Gastroesophageal sphincter (tissue), 4 donors: ENCODE measurements around the gene VPS8. TPM values are rescaled to one million over a fixed set of nuclear protein-coding genes. Genes with fewer than 3 reads are reported as not detected.

Source experiments
- ATAC-seq: fragments of 150-250 bp; one replicate; pipeline ENCODE4 v1.9.1; 2016; ENCODE audit warnings: mild to moderate bottlenecking, moderate library complexity
- H3K27ac ChIP-seq, 4 donors: fragments of 200-600 bp; sonication (generic) in 3 of 4; 1 replicate in 3 of 4; 2 replicates in 1 of 4; pipeline ENCODE4 v1.5.1; 2016 to 2019
- H3K27me3 ChIP-seq: fragments of 200-600 bp; sonication (generic); one replicate; pipeline ENCODE4 v1.5.1; 2019
- H3K36me3 ChIP-seq, 2 donors: fragments of 200-600 bp; sonication (generic); one replicate each; pipeline ENCODE4 v1.5.1; 2019; ENCODE audit warnings: control low read depth in 1 of 2
- H3K4me1 ChIP-seq, 3 donors: fragments of 200-600 bp; sonication (generic); 1 replicate in 2 of 3; 2 replicates in 1 of 3; pipeline ENCODE4 v1.5.1; 2016 to 2019; ENCODE audit warnings: control low read depth in 2 of 3
- H3K4me3 ChIP-seq, 2 donors: fragments of 200-600 bp; sonication (generic); one replicate each; pipeline ENCODE4 v1.5.1; 2019; ENCODE audit warnings: mild to moderate bottlenecking in 1 of 2, moderate library complexity in 1 of 2
- H3K9me3 ChIP-seq, 3 donors: fragments of 200-600 bp; sonication (generic); one replicate each; pipeline ENCODE4 v1.5.1; 2017 to 2019; ENCODE audit warnings: control low read depth in 2 of 3
- EP300 ChIP-seq: sonication (generic); formaldehyde crosslinking; IDR thresholded peaks from one replicate; pipeline ENCODE4 v1.6.1; 2017; ENCODE audit warnings: antibody characterized with exemption, mild to moderate bottlenecking
- POLR2A ChIP-seq, 2 donors: fragments of 450-650 bp; IDR thresholded peaks; one replicate each; pipeline ENCODE4 v1.6.1; 2017; ENCODE audit warnings: antibody characterized with exemption in 2 of 2, mild to moderate bottlenecking in 2 of 2, moderate library complexity in 1 of 2
- POLR2AphosphoS5 ChIP-seq: sonication (generic); formaldehyde crosslinking; IDR thresholded peaks from one replicate; pipeline ENCODE4 v1.6.1; 2017; ENCODE audit warnings: antibody characterized with exemption
- WGBS, 2 donors: methylation state at CpG; one replicate each; pipeline ENCODE4 v1.1.5; 2018; ENCODE audit warnings: low coverage in 1 of 2; 5-methylcytosine and 5-hydroxymethylcytosine counted together
- total RNA-seq, 4 donors: library from RNA; depleted of rRNA; stranded (reverse); fragments of >200 nt; gene quantifications; one replicate each; pipeline ENCODE4 v1.1.0, GENCODE V29; 2016
- TF ChIP-seq, protein P1 (sequence below), 4 experiments: fragments of 200-600 bp in 2 of 4; fragments of 450-650 bp in 2 of 4; sonication (generic) in 1 of 4; IDR thresholded peaks; one replicate each; pipeline ENCODE4 v1.5.1; 2017 to 2019; ENCODE audit warnings: antibody characterized with exemption in 4 of 4, mild to moderate bottlenecking in 2 of 4, moderate library complexity in 2 of 4

VPS8 gene
- total RNA-seq, 4 donors from 2014 or later, result 27.1 to 72.5 (median 40.8) TPM

DNA sequence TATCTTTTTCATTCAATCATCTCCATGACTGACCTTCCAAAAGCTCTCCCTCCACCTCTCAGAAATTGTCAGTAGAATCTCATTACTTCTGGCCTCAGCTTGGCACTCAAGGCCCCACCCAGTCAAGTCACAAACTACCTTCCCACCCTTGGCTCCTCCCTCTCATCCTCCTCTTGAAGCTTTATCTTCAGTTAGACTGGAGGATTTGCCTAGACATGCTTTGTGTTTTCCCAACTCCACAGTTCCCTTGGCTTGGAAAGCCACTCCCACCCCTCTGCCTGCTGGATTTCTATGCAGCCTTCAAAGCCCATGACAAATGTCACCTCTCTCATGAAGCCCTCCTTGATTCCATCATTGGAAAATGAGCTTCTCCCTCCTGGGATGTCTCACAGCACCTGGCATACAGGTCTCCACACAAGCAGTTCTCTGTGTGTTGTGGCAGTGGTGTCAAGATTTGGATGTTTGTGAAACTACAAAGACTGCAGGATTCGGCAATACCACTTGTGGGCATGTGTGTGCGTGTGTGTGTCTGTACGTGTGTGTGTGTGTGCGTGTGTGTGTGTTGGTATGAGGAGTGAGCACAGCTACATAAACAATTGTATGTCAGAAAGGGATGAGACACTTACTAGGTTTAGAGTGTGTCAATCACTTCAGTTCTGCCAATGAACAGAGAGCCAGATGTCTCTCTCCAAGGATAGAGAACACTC is 45.3 kb upstream of the VPS8 start:
- no peak for ATAC-seq
- 75% methylated on average over 4 of the region's 4 CpGs for WGBS, 2 donors
- TF ChIP-seq POLR2AphosphoS5 (no peak), POLR2A (IDR thresholded peaks at IDR 0.05) (no peak), EP300 (no peak)
- TF ChIP-seq, protein P1, sequence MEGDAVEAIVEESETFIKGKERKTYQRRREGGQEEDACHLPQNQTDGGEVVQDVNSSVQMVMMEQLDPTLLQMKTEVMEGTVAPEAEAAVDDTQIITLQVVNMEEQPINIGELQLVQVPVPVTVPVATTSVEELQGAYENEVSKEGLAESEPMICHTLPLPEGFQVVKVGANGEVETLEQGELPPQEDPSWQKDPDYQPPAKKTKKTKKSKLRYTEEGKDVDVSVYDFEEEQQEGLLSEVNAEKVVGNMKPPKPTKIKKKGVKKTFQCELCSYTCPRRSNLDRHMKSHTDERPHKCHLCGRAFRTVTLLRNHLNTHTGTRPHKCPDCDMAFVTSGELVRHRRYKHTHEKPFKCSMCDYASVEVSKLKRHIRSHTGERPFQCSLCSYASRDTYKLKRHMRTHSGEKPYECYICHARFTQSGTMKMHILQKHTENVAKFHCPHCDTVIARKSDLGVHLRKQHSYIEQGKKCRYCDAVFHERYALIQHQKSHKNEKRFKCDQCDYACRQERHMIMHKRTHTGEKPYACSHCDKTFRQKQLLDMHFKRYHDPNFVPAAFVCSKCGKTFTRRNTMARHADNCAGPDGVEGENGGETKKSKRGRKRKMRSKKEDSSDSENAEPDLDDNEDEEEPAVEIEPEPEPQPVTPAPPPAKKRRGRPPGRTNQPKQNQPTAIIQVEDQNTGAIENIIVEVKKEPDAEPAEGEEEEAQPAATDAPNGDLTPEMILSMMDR (IDR thresholded peaks at IDR 0.05), result no peak
- H3K27me3 ChIP-seq, result peaks cover 11% of the 10 kb centered on the region
- no peaks in the 10 kb centered on the region for H3K9me3 ChIP-seq
- peaks cover 0 to 5% (median 0%) of the 10 kb centered on the region in 3 donors for H3K4me1 ChIP-seq
- H3K4me3 ChIP-seq, result no peak overlapping the region
- no peaks in the 10 kb centered on the region for H3K36me3 ChIP-seq
- H3K27ac ChIP-seq, result no peak overlapping the region

DNA sequence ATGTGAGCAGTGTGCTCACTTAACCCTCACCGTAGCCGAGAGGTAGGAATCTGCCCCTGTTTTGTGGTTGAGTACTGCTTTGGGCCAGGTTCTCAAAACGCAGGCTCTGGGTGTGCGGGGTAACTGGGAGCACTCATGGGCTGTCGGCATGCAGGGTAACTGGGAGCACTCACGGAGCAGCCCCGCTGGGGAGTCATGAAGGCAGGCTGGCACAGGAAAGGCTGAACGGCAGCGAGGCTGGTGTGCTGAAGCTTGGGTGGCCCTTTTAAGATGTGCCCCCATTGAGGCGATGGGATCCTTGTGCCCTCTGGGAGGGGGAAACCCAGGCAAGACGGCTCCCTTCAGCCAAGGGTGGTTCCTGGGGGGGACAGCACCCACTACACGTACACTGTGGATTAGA is 44.6 kb upstream of the VPS8 start:
- H3K4me3 ChIP-seq, result no peak overlapping the region
- H3K9me3 ChIP-seq, result no peaks in the 10 kb centered on the region
- H3K4me1 ChIP-seq, result peaks cover 0 to 4% (median 0%) of the 10 kb centered on the region in 3 donors
- 75% methylated on average over 5 of the region's 12 CpGs; no CpG with 5 or more reads in 1 of the 2 donors for WGBS, 2 donors
- peaks cover 11% of the 10 kb centered on the region for H3K27me3 ChIP-seq
- no peak overlapping the region for H3K27ac ChIP-seq
- TF ChIP-seq, protein P1 (IDR thresholded peaks at IDR 0.05), result no peak
- no peak for TF ChIP-seq EP300
- TF ChIP-seq POLR2A (IDR thresholded peaks at IDR 0.05), result no peak
- no peak for TF ChIP-seq POLR2AphosphoS5
- no peaks in the 10 kb centered on the region for H3K36me3 ChIP-seq
- no peak for ATAC-seq

DNA sequence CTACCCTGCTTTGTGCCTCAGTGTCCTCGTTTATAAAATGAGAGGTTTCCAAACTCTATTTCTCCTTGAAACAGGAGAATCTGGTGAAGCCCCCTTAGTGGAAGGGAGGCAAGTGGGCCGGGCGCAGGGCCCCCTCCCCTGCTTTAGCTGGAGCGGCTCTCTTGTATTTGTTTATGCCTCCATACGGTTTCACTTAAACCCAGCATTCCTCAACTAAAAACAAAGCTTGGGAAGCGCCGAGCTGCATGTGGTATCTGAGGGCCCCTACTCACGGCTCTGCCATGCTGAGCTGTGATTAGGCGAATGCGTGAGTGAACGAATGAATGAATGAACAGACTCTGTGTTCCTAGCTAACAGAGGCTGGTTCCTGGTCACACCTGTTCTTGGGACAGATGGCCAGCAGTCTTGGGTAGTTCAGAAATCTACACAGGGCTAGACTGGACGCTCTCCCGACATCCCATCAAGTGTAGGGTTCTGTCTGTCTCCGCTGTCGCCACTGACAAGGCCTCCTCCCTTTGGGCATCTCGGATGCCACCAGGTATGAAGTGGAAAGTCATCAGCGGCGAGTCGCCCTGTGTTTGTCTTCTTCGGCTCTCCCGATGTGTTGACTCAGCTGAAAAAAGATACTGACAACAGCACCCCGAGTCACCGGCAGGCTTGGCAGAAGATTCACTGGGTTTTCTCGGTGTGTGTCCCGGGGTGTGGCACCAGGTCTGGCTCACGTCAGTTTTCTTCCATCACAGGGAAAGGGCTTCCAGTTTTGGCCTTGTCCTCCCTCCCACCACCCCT is 42.4 kb upstream of the VPS8 start:
- ATAC-seq, result no peak
- WGBS, 2 donors, result 95 to 96% methylated on average over 4 to 12 of the region's 26 CpGs
- H3K4me1 ChIP-seq, result peaks cover 0 to 4% (median 0%) of the 10 kb centered on the region in 3 donors
- H3K27ac ChIP-seq, result no peak overlapping the region
- TF ChIP-seq POLR2AphosphoS5 (no peak), POLR2A (IDR thresholded peaks at IDR 0.05) (no peak), EP300 (no peak)
- TF ChIP-seq, protein P1 (IDR thresholded peaks at IDR 0.05), result no peak
- H3K27me3 ChIP-seq, result peaks cover 11% of the 10 kb centered on the region
- no peaks in the 10 kb centered on the region for H3K9me3 ChIP-seq
- H3K4me3 ChIP-seq, result no peak overlapping the region
- no peaks in the 10 kb centered on the region for H3K36me3 ChIP-seq

DNA sequence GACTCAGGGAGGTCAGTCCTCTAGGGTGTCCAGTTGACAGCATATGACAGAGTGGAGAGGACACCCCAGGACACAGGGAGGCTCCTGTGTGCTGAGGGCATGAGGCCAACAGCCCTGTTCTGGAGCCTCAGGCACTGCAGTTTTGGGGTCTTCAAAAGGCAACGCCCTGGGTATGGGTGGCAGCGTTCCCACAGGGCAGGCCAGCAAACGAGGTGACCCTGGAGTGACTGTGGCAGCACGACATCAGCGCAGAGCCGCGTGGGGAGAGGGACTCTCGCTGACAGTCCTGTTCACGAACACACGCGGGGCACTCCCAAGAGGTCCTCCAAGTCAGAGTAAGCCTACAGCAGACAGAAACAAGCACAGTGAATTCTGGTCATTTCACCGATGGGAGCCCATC is 41.4 kb upstream of the VPS8 start:
- Histone ChIP-seq H3K36me3 (no peaks in the 10 kb centered on the region), H3K4me1 (peaks cover 0 to 4% (median 0%) of the 10 kb centered on the region in 3 donors), H3K9me3 (no peaks in the 10 kb centered on the region), H3K4me3 (no peak overlapping the region), H3K27ac (no peak overlapping the region), H3K27me3 (peaks cover 11% of the 10 kb centered on the region)
- no peak for TF ChIP-seq EP300
- TF ChIP-seq POLR2A (IDR thresholded peaks at IDR 0.05), result no peak
- TF ChIP-seq POLR2AphosphoS5, result no peak
- TF ChIP-seq, protein P1 (IDR thresholded peaks at IDR 0.05), result no peak
- no peak for ATAC-seq
- WGBS, 2 donors, result 100% methylated on average over 1 of the region's 12 CpGs; no CpG with 5 or more reads in 1 of the 2 donors
